Suppressor macrophage treated with lipopolysaccharide for 4 hours (primary cell): ENCODE data around the gene ATOSA.

Experiments
- DNase-seq: peaks from one replicate; pipeline ENCODE4 v3.0.0-alpha.2; 2020

Gene ATOSA

GRCh38 chr15:52649686-52650085 lies 29.5 kb downstream of the ATOSA start:
- DNase-seq, result no peak

- DNase-seq, result no peak
Measured at GRCh38 chr15:52645916-52646315, 33.3 kb downstream of the ATOSA start.

- DNase-seq, result no peak
Measured at GRCh38 chr15:52642386-52643361, 36.5 kb downstream of the ATOSA start.

GRCh38 chr15:52636459-52636858 lies 42.7 kb downstream of the ATOSA start:
- DNase-seq, result no peak

- DNase-seq, result no peak
Measured at GRCh38 chr15:52635908-52636307, 43.3 kb downstream of the ATOSA start.
